Natural killer cell (primary cell): ENCODE measurements around the gene SMPD2. TPM values are rescaled to one million over a fixed set of nuclear protein-coding genes. Genes with fewer than 3 reads are reported as not detected.

Experiments used
- ATAC-seq, 3 donors: fragments of 150-1000 bp in 2 of 3; fragments of 200-7000 bp in 1 of 3; cut with Tn5 transposase; 1 replicate in 1 of 3; 2 replicates in 2 of 3; pipeline ENCODE4 v1.10.0; 2021; ENCODE audit warnings: mild to moderate bottlenecking in 2 of 3, moderate library complexity in 2 of 3
- DNase-seq, 2 donors: peaks; one replicate each; pipeline versions ENCODE4 v3.0.0 to v3.0.0-alpha.2; 2013 to 2021; ENCODE audit warnings: mixed read lengths in 1 of 2
- H3K27ac ChIP-seq: one replicate; pipeline ENCODE4 v1.5.1; 2013; ENCODE audit warnings: mild to moderate bottlenecking, low read length
- H3K27me3 ChIP-seq: one replicate; pipeline ENCODE4 v1.6.1; 2013; ENCODE audit warnings: low read length; ENCODE audit not compliant: control insufficient read depth, insufficient read depth
- H3K36me3 ChIP-seq: one replicate; pipeline ENCODE4 v1.6.1; 2013; ENCODE audit warnings: low read length; ENCODE audit not compliant: control insufficient read depth, insufficient read depth
- H3K4me1 ChIP-seq: one replicate; pipeline ENCODE4 v1.6.1; 2013; ENCODE audit warnings: low read length; ENCODE audit not compliant: control insufficient read depth, insufficient read depth
- H3K4me3 ChIP-seq: one replicate; pipeline ENCODE4 v1.5.1; 2013; ENCODE audit warnings: low read length
- H3K9me3 ChIP-seq: one replicate; pipeline ENCODE4 v1.6.1; 2013; ENCODE audit warnings: low read length; ENCODE audit not compliant: control insufficient read depth, insufficient read depth
- H3K27ac Mint-ChIP-seq, 2 donors: one replicate each; pipeline ENCODE4 v1.8.0; 2022; ENCODE audit warnings: mild to moderate bottlenecking in 2 of 2, mixed read lengths in 2 of 2, moderate library complexity in 1 of 2
- H3K27me3 Mint-ChIP-seq, 2 donors: one replicate each; pipeline ENCODE4 v1.8.0; 2022; ENCODE audit warnings: low read depth in 2 of 2, mixed read lengths in 2 of 2
- H3K36me3 Mint-ChIP-seq: one replicate; pipeline ENCODE4 v1.8.0; 2022; ENCODE audit warnings: mixed read lengths
- H3K4me1 Mint-ChIP-seq, 2 donors: one replicate each; pipeline ENCODE4 v1.8.0; 2022; ENCODE audit warnings: mixed read lengths in 2 of 2
- H3K4me3 Mint-ChIP-seq: one replicate; pipeline ENCODE4 v1.8.0; 2022; ENCODE audit warnings: mild to moderate bottlenecking, moderate library complexity, mixed read lengths
- H3K9me3 Mint-ChIP-seq, 2 donors: one replicate each; pipeline ENCODE4 v1.8.0; 2022; ENCODE audit warnings: mixed read lengths in 2 of 2
- WGBS: methylation state at CpG from one replicate; pipeline ENCODE4 v1.1.7; 2013; ENCODE audit warnings: missing lambda C conversion rate; ENCODE audit not compliant: insufficient coverage; 5-methylcytosine and 5-hydroxymethylcytosine counted together
- intact Hi-C: fragments of 100-400 bp; cut with micrococcal nuclease; formaldehyde crosslinking; loops from one replicate; pipeline ENCODE4 v1.14.2; 2022
- total RNA-seq, 4 donors: library from RNA; stranded (reverse); fragments of 120-200 nt in 1 of 4; gene quantifications; one replicate each; pipeline versions ENCODE4 v1.2.3 to v1.2.4, GENCODE V29; 2013 to 2022
- TF ChIP-seq, protein P1 (sequence below): fragments of 200-600 bp; IDR thresholded peaks from one replicate; pipeline ENCODE4 v1.8.0; 2022; ENCODE audit warnings: antibody characterized with exemption

Gene SMPD2
- total RNA-seq, 3 donors from 2014 or later (not counting 1 experiment from before 2014, with no cell fraction given): 25.0 to 37.3 (median 29.3) TPM

DNA sequence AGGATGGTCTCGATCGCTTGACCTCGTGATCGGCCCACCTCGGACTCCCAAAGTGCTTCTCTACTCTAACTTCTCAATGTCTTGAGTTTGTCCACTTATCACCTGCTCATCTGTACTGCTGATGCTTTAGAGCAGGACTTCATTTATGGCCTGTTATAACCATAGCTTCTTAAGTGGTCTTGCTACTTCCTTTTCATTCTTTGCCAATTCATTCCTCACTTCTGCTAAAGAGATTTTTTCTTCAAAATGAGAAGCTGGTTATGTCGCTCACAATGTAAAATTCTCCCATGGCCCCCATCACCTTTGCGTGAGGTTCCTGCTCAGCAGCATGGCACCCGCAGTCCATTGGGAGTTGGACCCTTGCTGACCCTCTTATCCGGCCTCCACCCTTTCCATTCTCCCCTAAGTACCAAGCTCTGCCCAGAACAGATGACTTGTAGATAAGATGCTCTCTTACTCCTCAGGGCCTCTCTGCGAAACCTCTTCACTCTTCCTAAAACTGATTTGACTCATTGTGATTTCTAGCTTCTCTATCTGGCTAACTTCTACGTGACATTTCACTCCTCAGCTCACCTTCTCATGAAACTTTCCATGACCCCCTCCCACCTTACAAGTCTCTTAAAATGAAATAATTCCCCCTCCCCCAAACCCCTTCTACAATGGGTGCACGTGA, 44.3 kb upstream of the SMPD2 start:
- intact Hi-C loops: no loop called here
- ATAC-seq (no peak), DNase-seq (no peak)
- H3K36me3 ChIP-seq: no peaks in the 10 kb centered on the region
- Mint-ChIP-seq H3K9me3 (no peaks in the 10 kb centered on the region), H3K27ac (no peak overlapping the region), H3K4me3 (no peak overlapping the region), H3K4me1 (peaks cover 0 to 5% of the 10 kb centered on the region in 2 donors), H3K36me3 (no peaks in the 10 kb centered on the region), H3K27me3 (peaks cover 0 to 3% of the 10 kb centered on the region in 2 donors)
- H3K4me3 ChIP-seq: no peak overlapping the region
- H3K27me3 ChIP-seq: no peaks in the 10 kb centered on the region
- no peaks in the 10 kb centered on the region for H3K9me3 ChIP-seq
- TF ChIP-seq, protein P1, sequence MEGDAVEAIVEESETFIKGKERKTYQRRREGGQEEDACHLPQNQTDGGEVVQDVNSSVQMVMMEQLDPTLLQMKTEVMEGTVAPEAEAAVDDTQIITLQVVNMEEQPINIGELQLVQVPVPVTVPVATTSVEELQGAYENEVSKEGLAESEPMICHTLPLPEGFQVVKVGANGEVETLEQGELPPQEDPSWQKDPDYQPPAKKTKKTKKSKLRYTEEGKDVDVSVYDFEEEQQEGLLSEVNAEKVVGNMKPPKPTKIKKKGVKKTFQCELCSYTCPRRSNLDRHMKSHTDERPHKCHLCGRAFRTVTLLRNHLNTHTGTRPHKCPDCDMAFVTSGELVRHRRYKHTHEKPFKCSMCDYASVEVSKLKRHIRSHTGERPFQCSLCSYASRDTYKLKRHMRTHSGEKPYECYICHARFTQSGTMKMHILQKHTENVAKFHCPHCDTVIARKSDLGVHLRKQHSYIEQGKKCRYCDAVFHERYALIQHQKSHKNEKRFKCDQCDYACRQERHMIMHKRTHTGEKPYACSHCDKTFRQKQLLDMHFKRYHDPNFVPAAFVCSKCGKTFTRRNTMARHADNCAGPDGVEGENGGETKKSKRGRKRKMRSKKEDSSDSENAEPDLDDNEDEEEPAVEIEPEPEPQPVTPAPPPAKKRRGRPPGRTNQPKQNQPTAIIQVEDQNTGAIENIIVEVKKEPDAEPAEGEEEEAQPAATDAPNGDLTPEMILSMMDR: no peak
- WGBS: 83% methylated on average over 12 of the region's 12 CpGs
- no peak overlapping the region for H3K27ac ChIP-seq
- H3K4me1 ChIP-seq: no peaks in the 10 kb centered on the region

DNA sequence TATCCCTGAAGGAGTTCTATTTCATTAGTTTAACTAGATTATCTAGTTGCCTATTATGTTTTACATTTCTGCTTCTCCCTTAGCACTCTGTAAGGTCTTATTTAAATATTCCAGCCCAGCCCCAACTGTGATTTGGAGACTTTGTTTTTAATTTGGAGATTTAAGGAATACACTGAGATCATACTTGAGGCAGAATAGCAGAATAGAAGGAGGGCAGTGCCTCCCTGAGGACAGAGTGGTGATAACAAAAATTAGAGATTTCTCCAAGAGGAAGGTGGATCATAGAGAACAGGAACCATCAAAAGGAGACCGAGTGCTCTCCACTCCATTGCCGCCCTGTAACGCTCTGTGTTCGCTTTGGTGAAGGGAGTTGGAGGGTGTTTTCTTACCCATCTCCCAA, 43.5 kb upstream of the SMPD2 start:
- H3K9me3 Mint-ChIP-seq: no peaks in the 10 kb centered on the region
- 51% methylated on average over 2 of the region's 4 CpGs for WGBS
- no peaks in the 10 kb centered on the region for H3K36me3 Mint-ChIP-seq
- intact Hi-C loops: no loop called here
- no peak overlapping the region for H3K4me3 Mint-ChIP-seq
- H3K27ac Mint-ChIP-seq: no peak overlapping the region
- H3K4me3 ChIP-seq: no peak overlapping the region
- no peak overlapping the region for H3K27ac ChIP-seq
- H3K36me3 ChIP-seq: no peaks in the 10 kb centered on the region
- no peaks in the 10 kb centered on the region for H3K4me1 ChIP-seq
- no peaks in the 10 kb centered on the region for H3K9me3 ChIP-seq
- TF ChIP-seq, protein P1: no peak
- H3K27me3 ChIP-seq: no peaks in the 10 kb centered on the region
- DNase-seq (no peak), ATAC-seq (peak in 1 of 3 donors; percentile 39)
- peaks cover 0 to 3% of the 10 kb centered on the region in 2 donors for H3K27me3 Mint-ChIP-seq
- peaks cover 0 to 5% of the 10 kb centered on the region in 2 donors for H3K4me1 Mint-ChIP-seq

DNA sequence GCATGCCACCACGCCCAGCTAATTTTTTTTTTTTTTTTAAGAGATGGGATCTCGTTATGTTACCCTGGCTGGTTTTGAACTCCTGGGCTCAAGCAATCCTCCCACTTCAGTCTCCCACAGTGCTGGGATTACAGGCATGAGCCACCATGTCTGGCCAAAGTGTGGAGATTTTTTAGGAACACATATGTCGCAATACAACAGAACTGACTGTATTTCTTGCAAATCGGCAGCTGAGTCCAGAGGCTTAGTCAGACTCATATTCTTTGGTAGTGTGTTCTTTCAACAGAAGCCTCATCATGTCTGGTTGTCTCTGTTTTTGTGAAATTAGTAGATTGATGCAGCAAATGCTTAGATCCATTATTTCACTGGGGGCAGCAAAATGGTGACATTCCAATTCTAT, 34.3 kb upstream of the SMPD2 start:
- no peaks in the 10 kb centered on the region for H3K4me1 Mint-ChIP-seq
- no peak for ATAC-seq

More for the DNA sequence above, 34.3 kb upstream of the SMPD2 start:
- Histone ChIP-seq H3K4me1 (no peaks in the 10 kb centered on the region), H3K36me3 (no peaks in the 10 kb centered on the region), H3K9me3 (no peaks in the 10 kb centered on the region), H3K27ac (no peak overlapping the region), H3K27me3 (no peaks in the 10 kb centered on the region), H3K4me3 (no peak overlapping the region)
- no peaks in the 10 kb centered on the region for H3K36me3 Mint-ChIP-seq
- peaks cover 0 to 2% of the 10 kb centered on the region in 2 donors for H3K27me3 Mint-ChIP-seq
- 85% methylated on average over 4 of the region's 4 CpGs for WGBS
- DNase-seq: no peak
- H3K4me3 Mint-ChIP-seq: no peak overlapping the region
- no peaks in the 10 kb centered on the region for H3K9me3 Mint-ChIP-seq
- TF ChIP-seq, protein P1: no peak
- H3K27ac Mint-ChIP-seq: no peak overlapping the region
- intact Hi-C loops: no loop called here
